Mesendoderm (in vitro differentiated cells): Measurements from ENCODE around the gene HSF5.

Source experiments
- DNase-seq: peaks from one replicate; pipeline ENCODE4 v3.0.0; 2013
- H2AK5ac ChIP-seq: 2 replicates; pipeline ENCODE4 v1.6.1; 2013; ENCODE audit warnings: low read length, inconsistent platforms
- H2BK120ac ChIP-seq: 2 replicates; pipeline ENCODE4 v1.6.1; 2013; ENCODE audit warnings: low read depth, mild to moderate bottlenecking, low read length, moderate library complexity, mixed read lengths
- H2BK15ac ChIP-seq: replicated peaks from 2 replicates; pipeline ENCODE4 v1.6.1; 2013; ENCODE audit warnings: low read depth, mild to moderate bottlenecking, moderate library complexity
- H2BK5ac ChIP-seq: 2 replicates; pipeline ENCODE4 v1.6.1; 2013; ENCODE audit warnings: low read length, inconsistent platforms
- H3K18ac ChIP-seq: 2 replicates; pipeline ENCODE4 v1.6.1; 2013; ENCODE audit warnings: mild to moderate bottlenecking, low read length, mixed read lengths
- H3K23ac ChIP-seq: one replicate; pipeline ENCODE4 v1.6.1; 2013; ENCODE audit warnings: low read length
- H3K27ac ChIP-seq: 2 replicates; pipeline ENCODE4 v1.5.1; 2013; ENCODE audit warnings: low read depth, mild to moderate bottlenecking, inconsistent platforms, low read length, moderate library complexity
- H3K27me3 ChIP-seq: 2 replicates; pipeline ENCODE4 v1.6.1; 2013; ENCODE audit warnings: low read length, control low read depth, mild to moderate bottlenecking, inconsistent platforms; ENCODE audit not compliant: insufficient read depth, poor library complexity
- H3K36me3 ChIP-seq: 2 replicates; pipeline ENCODE4 v1.6.1; 2013; ENCODE audit warnings: low read length, inconsistent platforms; ENCODE audit not compliant: control insufficient read depth, insufficient read depth
- H3K4ac ChIP-seq: one replicate; pipeline ENCODE4 v1.6.1; 2013; ENCODE audit warnings: low read depth, mild to moderate bottlenecking, low read length, moderate library complexity
- H3K4me1 ChIP-seq: 2 replicates; pipeline ENCODE4 v1.6.1; 2013; ENCODE audit warnings: low read depth, low read length, inconsistent platforms; ENCODE audit not compliant: control insufficient read depth
- H3K4me2 ChIP-seq: 2 replicates; pipeline ENCODE4 v1.6.1; 2013; ENCODE audit warnings: low read length
- H3K4me3 ChIP-seq: 2 replicates; pipeline ENCODE4 v1.5.1; 2013; ENCODE audit warnings: mild to moderate bottlenecking, low read length
- H3K56ac ChIP-seq: one replicate; pipeline ENCODE4 v1.6.1; 2013; ENCODE audit warnings: low read length
- H3K79me1 ChIP-seq: 2 replicates; pipeline ENCODE4 v1.6.1; 2013; ENCODE audit warnings: low read length, inconsistent platforms
- H3K79me2 ChIP-seq: 2 replicates; pipeline ENCODE4 v1.6.1; 2013; ENCODE audit warnings: mild to moderate bottlenecking, low read length; ENCODE audit not compliant: control insufficient read depth, insufficient read depth
- H3K9ac ChIP-seq: 2 replicates; pipeline ENCODE4 v1.6.1; 2013; ENCODE audit warnings: low read length, inconsistent platforms
- H4K5ac ChIP-seq: one replicate; pipeline ENCODE4 v1.6.1; 2013; ENCODE audit warnings: low read length
- H4K8ac ChIP-seq: one replicate; pipeline ENCODE4 v1.6.1; 2013; ENCODE audit warnings: low read depth, mild to moderate bottlenecking, control low read depth, low read length, moderate library complexity
- WGBS: extraction: QIAGEN DNeasy Blood & Tissue Kit; methylation state at CpG from one replicate; pipeline ENCODE4 v1.1.7; 2013; ENCODE audit warnings: low lambda C conversion rate, missing lambda C conversion rate; ENCODE audit not compliant: insufficient coverage; ENCODE audit errors: extremely low coverage; 5-methylcytosine and 5-hydroxymethylcytosine counted together

Gene HSF5

DNA sequence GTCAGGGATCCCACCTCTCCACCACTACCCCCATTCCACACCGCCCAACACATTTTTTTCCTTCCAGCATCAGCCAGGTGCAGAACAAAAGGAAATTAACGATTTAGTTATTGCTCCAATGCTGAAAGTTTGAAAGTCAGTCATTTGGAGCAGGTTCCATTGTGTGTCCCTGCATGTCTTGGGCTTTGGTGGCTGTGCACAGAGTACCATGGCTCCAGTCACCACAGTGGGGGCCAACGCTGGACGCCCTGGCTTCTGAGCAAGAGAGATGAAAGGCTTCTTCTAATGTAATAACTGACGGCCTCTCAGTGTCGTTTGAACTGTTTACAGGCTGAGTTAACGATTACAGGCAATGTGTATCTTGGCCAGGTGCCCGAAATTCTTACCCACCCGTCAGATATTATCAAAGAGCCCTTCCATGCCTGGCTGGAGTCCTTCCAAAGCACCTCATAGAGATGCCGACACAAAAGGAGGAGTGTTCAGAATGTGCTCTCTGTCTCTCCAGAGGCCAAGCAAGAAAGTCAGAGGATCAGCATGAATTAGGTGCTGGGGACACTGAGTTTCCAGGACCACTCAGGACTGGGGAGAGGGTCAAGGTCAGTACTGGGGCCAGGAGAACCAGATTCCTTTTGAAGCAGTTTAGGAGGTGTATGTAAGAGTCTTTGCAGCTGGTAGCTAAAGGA lies 96.8 kb downstream of the HSF5 start:
- no peak overlapping the region for H3K27ac ChIP-seq
- no peak overlapping the region for H4K5ac ChIP-seq
- H3K9ac ChIP-seq = no peak overlapping the region
- H2AK5ac ChIP-seq = no peak overlapping the region
- H3K4me3 ChIP-seq = no peak overlapping the region
- no peak overlapping the region for H3K56ac ChIP-seq
- DNase-seq = no peak
- H3K4ac ChIP-seq = no peak overlapping the region
- no peaks in the 10 kb centered on the region for H3K79me1 ChIP-seq
- no peak overlapping the region for H2BK5ac ChIP-seq
- no peaks in the 10 kb centered on the region for H3K27me3 ChIP-seq
- no peak overlapping the region for H3K23ac ChIP-seq
- no peak overlapping the region for H2BK120ac ChIP-seq
- H3K4me1 ChIP-seq = peaks cover 5% of the 10 kb centered on the region
- no peak overlapping the region for H2BK15ac ChIP-seq
- no CpG with 5 or more reads among the region's 10 CpGs for WGBS
- H3K18ac ChIP-seq = no peak overlapping the region
- H3K79me2 ChIP-seq = no peaks in the 10 kb centered on the region
- H3K36me3 ChIP-seq = no peaks in the 10 kb centered on the region
- H4K8ac ChIP-seq = no peak overlapping the region
- no peak overlapping the region for H3K4me2 ChIP-seq

DNA sequence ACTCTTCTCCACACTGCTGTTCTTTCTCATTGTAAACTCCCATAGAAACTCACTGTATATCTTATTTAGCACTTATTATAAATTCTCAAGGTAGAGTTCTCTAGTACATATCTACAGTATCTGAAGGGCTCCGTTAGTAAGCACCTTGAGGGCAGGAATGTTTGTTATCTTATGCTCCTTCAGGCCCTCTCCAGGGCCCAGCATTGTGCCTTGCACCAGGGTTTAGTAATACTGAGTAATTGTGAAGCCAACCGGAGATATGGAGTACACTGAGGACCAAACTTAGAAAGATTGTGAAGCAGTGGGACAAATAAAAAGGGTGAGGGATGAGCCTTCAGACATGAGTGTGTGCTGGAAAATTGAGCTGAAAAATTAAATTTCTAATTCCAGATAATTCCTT lies 97.3 kb downstream of the HSF5 start:
- Histone ChIP-seq H3K56ac (no peak overlapping the region), H3K79me1 (no peaks in the 10 kb centered on the region), H3K9ac (no peak overlapping the region), H3K4me3 (no peak overlapping the region), H2BK120ac (no peak overlapping the region), H3K27ac (no peak overlapping the region), H2BK15ac (no peak overlapping the region), H4K8ac (no peak overlapping the region), H3K36me3 (no peaks in the 10 kb centered on the region), H3K23ac (no peak overlapping the region), H3K4me1 (peaks cover 5% of the 10 kb centered on the region), H3K79me2 (no peaks in the 10 kb centered on the region), H2AK5ac (no peak overlapping the region), H3K4ac (no peak overlapping the region), H4K5ac (no peak overlapping the region), H3K18ac (no peak overlapping the region), H2BK5ac (no peak overlapping the region), H3K4me2 (no peak overlapping the region), H3K27me3 (no peaks in the 10 kb centered on the region)
- no CpG with 5 or more reads among the region's 2 CpGs for WGBS
- DNase-seq = no peak

DNA sequence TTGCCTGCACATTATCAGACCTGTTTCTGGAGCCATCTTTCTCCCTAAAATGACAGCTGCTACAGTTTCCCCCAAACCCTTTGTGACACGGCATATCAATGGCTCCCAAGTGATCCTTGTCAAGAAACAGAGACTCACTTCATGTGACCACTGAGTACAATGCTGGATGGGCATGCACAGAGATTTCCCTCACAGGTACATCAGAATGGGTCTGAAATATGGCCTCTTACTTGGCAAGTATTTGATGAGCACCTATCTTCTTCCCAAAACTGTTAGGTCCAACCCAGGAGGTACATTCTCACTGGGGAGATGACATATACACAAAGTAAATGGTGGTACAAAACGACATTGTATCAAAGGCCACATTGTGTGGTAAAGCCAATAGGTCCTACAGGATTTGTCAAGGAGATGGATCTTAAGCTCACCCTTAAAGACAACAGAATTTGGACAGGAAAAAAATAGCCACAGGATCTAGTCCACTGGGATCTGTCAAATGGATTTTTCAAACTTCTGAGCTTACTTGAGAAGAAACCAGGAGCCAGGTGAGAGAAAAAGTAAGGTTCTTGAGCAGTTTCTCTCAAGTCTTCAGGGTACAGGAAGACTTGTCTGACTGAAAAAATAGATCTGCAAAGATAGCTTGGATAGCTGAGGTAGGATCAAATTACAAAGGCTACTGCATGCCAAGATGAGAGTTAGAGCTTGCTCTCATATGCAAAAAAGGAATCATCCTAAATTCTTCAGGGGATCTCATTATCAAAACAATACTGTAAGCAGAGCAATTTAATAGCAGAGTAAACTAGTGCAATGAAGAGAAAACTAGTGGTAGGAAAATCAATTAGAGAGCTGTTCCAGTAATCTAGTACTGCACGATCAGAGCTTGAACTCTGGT lies 99.7 kb downstream of the HSF5 start:
- Histone ChIP-seq H3K79me1 (no peaks in the 10 kb centered on the region), H3K79me2 (no peaks in the 10 kb centered on the region), H2BK120ac (no peak overlapping the region), H2BK5ac (no peak overlapping the region), H3K36me3 (no peaks in the 10 kb centered on the region), H3K9ac (no peak overlapping the region), H4K5ac (no peak overlapping the region), H3K27me3 (no peaks in the 10 kb centered on the region), H3K23ac (no peak overlapping the region), H3K4me3 (no peak overlapping the region), H2BK15ac (no peak overlapping the region), H3K4me1 (peaks cover 5% of the 10 kb centered on the region), H4K8ac (no peak overlapping the region), H3K56ac (no peak overlapping the region), H3K4me2 (no peak overlapping the region), H3K4ac (no peak overlapping the region), H3K18ac (no peak overlapping the region), H3K27ac (no peak overlapping the region), H2AK5ac (no peak overlapping the region)
- DNase-seq = peak; percentile 30
- WGBS = no CpG with 5 or more reads among the region's 3 CpGs

DNA sequence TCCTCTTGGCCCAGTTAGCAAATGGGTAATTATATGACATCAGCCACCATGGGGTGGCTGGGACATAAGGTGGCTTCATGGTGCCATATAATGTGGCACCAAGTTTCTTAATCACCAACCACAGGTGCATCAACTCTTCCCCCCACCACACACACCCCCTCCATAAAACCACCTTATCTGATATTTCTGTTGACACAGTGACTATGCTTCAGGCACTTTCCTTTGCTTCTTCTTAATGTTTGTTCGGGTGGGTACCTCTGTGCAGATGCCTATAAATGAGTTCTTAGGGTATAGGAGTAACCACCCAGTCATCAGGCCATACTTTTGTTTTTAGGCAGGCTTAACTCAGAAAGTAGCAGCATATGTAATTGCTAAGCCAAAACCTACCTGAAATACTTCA lies 100.4 kb downstream of the HSF5 start:
- no peak overlapping the region for H3K23ac ChIP-seq
- no peak for DNase-seq
- no peak overlapping the region for H2BK5ac ChIP-seq
- H3K18ac ChIP-seq = no peak overlapping the region
- no peak overlapping the region for H4K5ac ChIP-seq
- H3K79me1 ChIP-seq = no peaks in the 10 kb centered on the region
- H3K4ac ChIP-seq = no peak overlapping the region
- WGBS = no CpG with 5 or more reads among the region's 1 CpG
- H2BK15ac ChIP-seq = no peak overlapping the region
- no peaks in the 10 kb centered on the region for H3K27me3 ChIP-seq
- peaks cover 5% of the 10 kb centered on the region for H3K4me1 ChIP-seq
- H3K4me2 ChIP-seq = no peak overlapping the region
- no peaks in the 10 kb centered on the region for H3K79me2 ChIP-seq
- H3K56ac ChIP-seq = no peak overlapping the region
- H3K4me3 ChIP-seq = no peak overlapping the region
- no peak overlapping the region for H3K27ac ChIP-seq
- no peak overlapping the region for H2AK5ac ChIP-seq
- no peak overlapping the region for H4K8ac ChIP-seq
- H3K36me3 ChIP-seq = no peaks in the 10 kb centered on the region
- H3K9ac ChIP-seq = no peak overlapping the region
- H2BK120ac ChIP-seq = no peak overlapping the region

DNA sequence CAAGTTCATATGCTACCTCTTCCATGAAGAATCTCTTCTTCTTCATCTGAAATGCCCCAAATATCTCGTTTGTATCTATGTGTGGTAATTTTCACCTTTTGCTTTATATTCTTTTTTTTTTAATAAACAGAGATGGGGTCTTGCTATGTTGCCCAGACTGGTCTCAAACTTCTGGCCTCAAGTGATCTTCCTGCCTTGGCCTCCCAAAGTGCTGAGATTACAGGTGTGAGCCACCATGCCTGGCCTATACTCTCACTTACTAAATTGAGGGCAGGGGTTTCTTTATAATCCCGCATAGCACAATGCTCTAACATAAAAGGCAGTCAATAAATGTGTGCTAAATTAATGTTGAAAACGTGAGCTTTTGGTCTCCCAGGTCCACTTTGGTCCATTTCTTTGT lies 101.5 kb downstream of the HSF5 start:
- Histone ChIP-seq H3K79me1 (no peaks in the 10 kb centered on the region), H3K4me3 (no peak overlapping the region), H3K36me3 (no peaks in the 10 kb centered on the region), H3K27me3 (no peaks in the 10 kb centered on the region), H4K8ac (no peak overlapping the region), H3K18ac (no peak overlapping the region), H4K5ac (no peak overlapping the region), H3K23ac (no peak overlapping the region), H3K79me2 (no peaks in the 10 kb centered on the region), H2BK5ac (no peak overlapping the region), H3K9ac (no peak overlapping the region), H2BK15ac (no peak overlapping the region), H3K4me2 (no peak overlapping the region), H3K4me1 (peaks cover 5% of the 10 kb centered on the region), H3K27ac (no peak overlapping the region), H3K4ac (no peak overlapping the region), H3K56ac (no peak overlapping the region), H2AK5ac (no peak overlapping the region), H2BK120ac (no peak overlapping the region)
- DNase-seq = no peak
- WGBS = no CpG with 5 or more reads among the region's 3 CpGs
